Neural cell (in vitro differentiated cells): ENCODE results near the gene VAMP5. TPM values are rescaled to one million over a fixed set of nuclear protein-coding genes. Genes with fewer than 3 reads are reported as not detected.
"Not testable (repeated sequence)": the region's sequence is repeated elsewhere in the genome, so short reads cannot be mapped to it uniquely, and the experiment has no call there.

Source experiments
- H2AFZ ChIP-seq: fragments of 200-600, 300-800 bp; sonication (generic), shearing (Covaris generic); 2 replicates; pipeline ENCODE4 v1.6.0; 2014; ENCODE audit warnings: low read depth, mild to moderate bottlenecking, antibody characterized with exemption, low read length, moderate library complexity
- H3F3A ChIP-seq: fragments of 200-600 bp; shearing (Covaris generic); 2 replicates; pipeline ENCODE4 v1.6.1; 2016; ENCODE audit warnings: mild to moderate bottlenecking, moderate library complexity, mixed read lengths, antibody characterized with exemption, low read length; ENCODE audit not compliant: insufficient read depth, poor library complexity, severe bottlenecking
- H3K27ac ChIP-seq: fragments of 200-600, 300-800 bp; sonication (generic), shearing (Covaris generic); 2 replicates; pipeline ENCODE4 v1.5.1; 2014; ENCODE audit warnings: mild to moderate bottlenecking, low read length, moderate library complexity
- H3K27me3 ChIP-seq: fragments of 300-800, 200-600 bp; sonication (generic), shearing (Covaris generic); 2 replicates; pipeline ENCODE4 v1.6.0; 2014; ENCODE audit warnings: mild to moderate bottlenecking, low read depth, low read length, moderate library complexity; ENCODE audit not compliant: insufficient read depth
- H3K36me3 ChIP-seq: fragments of 300-800, 200-600 bp; sonication (generic), shearing (Covaris generic); 2 replicates; pipeline ENCODE4 v1.5.1; 2014; ENCODE audit warnings: mild to moderate bottlenecking, antibody characterized with exemption, low read length, moderate library complexity; ENCODE audit not compliant: insufficient read depth
- H3K4me2 ChIP-seq: fragments of 300-800, 200-600 bp; sonication (generic), shearing (Covaris generic); 2 replicates; pipeline ENCODE4 v1.6.0; 2014; ENCODE audit warnings: mild to moderate bottlenecking, low read length
- H3K4me3 ChIP-seq: fragments of 300-800, 200-600 bp; sonication (generic), shearing (Covaris generic); 2 replicates; pipeline ENCODE4 v1.5.1; 2014; ENCODE audit warnings: mild to moderate bottlenecking, low read length, moderate library complexity
- H3K79me2 ChIP-seq: fragments of 200-600 bp; shearing (Covaris generic); replicated peaks from 2 replicates; pipeline ENCODE4 v1.6.0; 2014; ENCODE audit warnings: mild to moderate bottlenecking, low read length, moderate library complexity; ENCODE audit not compliant: insufficient read depth
- H3K9ac ChIP-seq: fragments of 300-800, 200-600 bp; sonication (generic), shearing (Covaris generic); 2 replicates; pipeline ENCODE4 v1.6.1; 2016; ENCODE audit warnings: mild to moderate bottlenecking, low read length, mixed read lengths
- H3K9me2 ChIP-seq: fragments of 200-600 bp; shearing (Covaris generic); 2 replicates; pipeline ENCODE4 v1.6.1; 2016; ENCODE audit warnings: mild to moderate bottlenecking, low read length, mixed read lengths; ENCODE audit not compliant: insufficient read depth
- H3K9me3 ChIP-seq: fragments of 200-600, 300-800 bp; sonication (generic), shearing (Covaris generic); 2 replicates; pipeline ENCODE4 v1.6.1; 2016; ENCODE audit warnings: mild to moderate bottlenecking, mixed run types, low read length, moderate library complexity, mixed read lengths
- H4K20me1 ChIP-seq: fragments of 200-600 bp; shearing (Covaris generic); 2 replicates; pipeline ENCODE4 v1.6.1; 2016; ENCODE audit warnings: mild to moderate bottlenecking, mixed run types; ENCODE audit not compliant: insufficient read depth
- EP300 ChIP-seq: fragments of 450-650 bp; conservative IDR thresholded peaks from 2 replicates; pipeline ENCODE4 v1.6.1; 2014; ENCODE audit warnings: antibody characterized with exemption, mild to moderate bottlenecking, moderate library complexity; ENCODE audit not compliant: poor library complexity, severe bottlenecking
- EZH2 ChIP-seq: fragments of 200-600, 300-800 bp; shearing (Covaris generic), sonication (generic); IDR thresholded peaks from 2 replicates; pipeline ENCODE4 v1.6.1; 2014; ENCODE audit warnings: antibody characterized with exemption, low read length, borderline replicate concordance, mild to moderate bottlenecking; ENCODE audit not compliant: insufficient read depth, poor library complexity, severe bottlenecking
- RAD21 ChIP-seq: fragments of 450-650 bp; conservative IDR thresholded peaks from 2 replicates; pipeline ENCODE4 v1.6.1; 2014; ENCODE audit warnings: antibody characterized with exemption, mild to moderate bottlenecking, moderate library complexity
- polyA plus RNA-seq: library from polyadenylated mRNA; depleted of rRNA; stranded (reverse); fragments of >200 nt; gene quantifications from 2 replicates; pipeline ENCODE4 v1.2.3, GENCODE V29; 2014
- TF ChIP-seq, protein P1 (sequence below): fragments of 450-650 bp; IDR thresholded peaks from 2 replicates; pipeline ENCODE4 v1.5.1; 2014; ENCODE audit warnings: antibody characterized with exemption, mild to moderate bottlenecking, moderate library complexity; ENCODE audit not compliant: poor library complexity, severe bottlenecking
- TF ChIP-seq, protein P2 (sequence below): IDR thresholded peaks from 2 replicates; pipeline ENCODE4 v1.6.1; 2012; ENCODE audit warnings: borderline replicate concordance

VAMP5 gene
- polyA plus RNA-seq, 1 donor from 2014 or later: not detected

DNA sequence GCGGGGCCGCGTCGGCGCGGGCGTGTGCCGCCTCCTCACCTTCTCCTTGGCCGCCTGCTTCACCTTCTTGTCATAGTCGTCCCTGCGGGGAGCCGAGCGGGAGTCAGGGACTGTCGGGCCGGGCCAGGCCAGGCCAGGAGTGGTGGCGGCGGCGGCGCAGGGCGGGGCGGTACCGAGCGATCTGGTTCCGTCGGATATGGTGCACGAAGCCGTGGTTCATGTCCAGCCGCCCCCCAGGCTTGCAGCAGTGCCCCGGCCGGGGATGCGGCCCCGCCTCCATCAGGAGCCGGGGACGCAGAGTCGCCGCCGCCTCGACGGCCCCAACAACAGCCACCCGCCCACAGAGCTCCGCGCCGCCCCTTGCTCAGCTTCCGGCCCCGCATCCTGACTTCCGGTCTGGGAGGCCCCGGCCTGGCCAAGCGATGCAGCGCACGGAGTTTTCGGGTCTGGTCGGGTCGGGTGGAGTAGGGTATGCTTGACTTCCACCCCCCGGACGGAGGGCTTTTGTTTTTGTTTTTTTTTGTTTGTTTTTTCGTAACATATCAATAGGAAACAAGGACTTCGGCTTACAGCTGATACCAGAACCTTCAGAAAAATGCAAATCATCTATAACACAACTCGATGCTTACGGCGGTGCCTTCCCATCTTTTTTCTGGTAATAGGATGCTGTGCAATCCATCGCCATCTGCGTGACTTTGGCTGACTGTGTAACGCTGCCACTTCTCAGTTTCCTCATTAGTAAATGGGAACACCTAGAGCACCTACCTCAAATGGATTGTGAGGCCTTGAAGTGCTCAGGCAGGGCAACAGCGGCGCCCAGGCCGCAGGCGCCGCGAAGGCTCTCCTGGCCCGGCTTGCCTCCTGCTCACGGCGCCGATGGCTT is 27.7 kb downstream of the VAMP5 start, which contains the start of gene C2orf68 (continued):
- TF ChIP-seq EP300: peak; percentile 9

DNA sequence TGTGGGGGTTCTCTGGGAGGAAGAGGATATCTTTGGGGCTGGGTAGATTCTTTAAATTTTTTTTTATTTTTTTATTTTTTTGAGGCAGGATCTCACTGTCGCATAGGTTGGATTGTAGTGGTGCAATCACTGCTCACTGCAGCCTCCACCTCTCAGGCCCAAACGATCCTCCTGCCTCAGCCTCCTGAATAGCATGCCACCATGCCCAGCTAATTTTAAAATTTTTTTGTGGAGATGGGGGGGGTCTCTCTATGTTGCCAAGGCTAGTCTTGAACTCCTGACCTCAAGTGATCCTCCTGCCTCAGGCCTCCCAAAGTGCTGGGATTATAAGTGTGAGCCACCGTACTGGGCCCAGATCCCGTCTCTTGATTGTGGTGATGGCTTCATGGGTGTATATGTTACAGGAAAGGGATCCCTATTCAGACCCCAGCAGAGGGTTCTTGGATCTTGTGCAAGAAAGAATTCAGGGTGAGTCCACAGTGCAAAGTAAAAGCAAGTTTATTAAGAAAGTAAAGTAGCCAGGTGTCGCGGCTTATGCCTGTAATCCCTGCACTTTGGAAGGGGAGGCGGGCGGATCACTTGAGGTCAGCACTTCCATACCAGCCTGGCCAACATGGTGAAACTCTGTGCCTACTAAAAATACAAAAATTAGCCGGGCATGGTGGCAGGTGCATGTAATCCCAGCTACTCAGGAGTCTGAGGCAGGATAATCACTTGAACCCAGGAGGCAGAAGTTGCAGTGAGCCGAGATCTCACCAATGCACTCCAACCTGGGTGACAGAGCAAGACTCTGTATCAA is 29.7 kb downstream of the VAMP5 start:
- TF ChIP-seq EZH2 (no peak), EP300 (no peak), RAD21 (no peak)
- TF ChIP-seq, protein P1, sequence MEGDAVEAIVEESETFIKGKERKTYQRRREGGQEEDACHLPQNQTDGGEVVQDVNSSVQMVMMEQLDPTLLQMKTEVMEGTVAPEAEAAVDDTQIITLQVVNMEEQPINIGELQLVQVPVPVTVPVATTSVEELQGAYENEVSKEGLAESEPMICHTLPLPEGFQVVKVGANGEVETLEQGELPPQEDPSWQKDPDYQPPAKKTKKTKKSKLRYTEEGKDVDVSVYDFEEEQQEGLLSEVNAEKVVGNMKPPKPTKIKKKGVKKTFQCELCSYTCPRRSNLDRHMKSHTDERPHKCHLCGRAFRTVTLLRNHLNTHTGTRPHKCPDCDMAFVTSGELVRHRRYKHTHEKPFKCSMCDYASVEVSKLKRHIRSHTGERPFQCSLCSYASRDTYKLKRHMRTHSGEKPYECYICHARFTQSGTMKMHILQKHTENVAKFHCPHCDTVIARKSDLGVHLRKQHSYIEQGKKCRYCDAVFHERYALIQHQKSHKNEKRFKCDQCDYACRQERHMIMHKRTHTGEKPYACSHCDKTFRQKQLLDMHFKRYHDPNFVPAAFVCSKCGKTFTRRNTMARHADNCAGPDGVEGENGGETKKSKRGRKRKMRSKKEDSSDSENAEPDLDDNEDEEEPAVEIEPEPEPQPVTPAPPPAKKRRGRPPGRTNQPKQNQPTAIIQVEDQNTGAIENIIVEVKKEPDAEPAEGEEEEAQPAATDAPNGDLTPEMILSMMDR: no peak
- TF ChIP-seq, protein P2, sequence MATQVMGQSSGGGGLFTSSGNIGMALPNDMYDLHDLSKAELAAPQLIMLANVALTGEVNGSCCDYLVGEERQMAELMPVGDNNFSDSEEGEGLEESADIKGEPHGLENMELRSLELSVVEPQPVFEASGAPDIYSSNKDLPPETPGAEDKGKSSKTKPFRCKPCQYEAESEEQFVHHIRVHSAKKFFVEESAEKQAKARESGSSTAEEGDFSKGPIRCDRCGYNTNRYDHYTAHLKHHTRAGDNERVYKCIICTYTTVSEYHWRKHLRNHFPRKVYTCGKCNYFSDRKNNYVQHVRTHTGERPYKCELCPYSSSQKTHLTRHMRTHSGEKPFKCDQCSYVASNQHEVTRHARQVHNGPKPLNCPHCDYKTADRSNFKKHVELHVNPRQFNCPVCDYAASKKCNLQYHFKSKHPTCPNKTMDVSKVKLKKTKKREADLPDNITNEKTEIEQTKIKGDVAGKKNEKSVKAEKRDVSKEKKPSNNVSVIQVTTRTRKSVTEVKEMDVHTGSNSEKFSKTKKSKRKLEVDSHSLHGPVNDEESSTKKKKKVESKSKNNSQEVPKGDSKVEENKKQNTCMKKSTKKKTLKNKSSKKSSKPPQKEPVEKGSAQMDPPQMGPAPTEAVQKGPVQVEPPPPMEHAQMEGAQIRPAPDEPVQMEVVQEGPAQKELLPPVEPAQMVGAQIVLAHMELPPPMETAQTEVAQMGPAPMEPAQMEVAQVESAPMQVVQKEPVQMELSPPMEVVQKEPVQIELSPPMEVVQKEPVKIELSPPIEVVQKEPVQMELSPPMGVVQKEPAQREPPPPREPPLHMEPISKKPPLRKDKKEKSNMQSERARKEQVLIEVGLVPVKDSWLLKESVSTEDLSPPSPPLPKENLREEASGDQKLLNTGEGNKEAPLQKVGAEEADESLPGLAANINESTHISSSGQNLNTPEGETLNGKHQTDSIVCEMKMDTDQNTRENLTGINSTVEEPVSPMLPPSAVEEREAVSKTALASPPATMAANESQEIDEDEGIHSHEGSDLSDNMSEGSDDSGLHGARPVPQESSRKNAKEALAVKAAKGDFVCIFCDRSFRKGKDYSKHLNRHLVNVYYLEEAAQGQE: no peak
- H3K4me2 ChIP-seq: no peak overlapping the region
- H3K27ac ChIP-seq: no peak overlapping the region
- no peaks in the 10 kb centered on the region for H3K9me3 ChIP-seq
- H3F3A ChIP-seq: no peaks in the 10 kb centered on the region
- peaks cover 31% of the 10 kb centered on the region for H3K79me2 ChIP-seq
- H3K4me3 ChIP-seq: no peak overlapping the region
- no peaks in the 10 kb centered on the region for H4K20me1 ChIP-seq
- H3K27me3 ChIP-seq: no peaks in the 10 kb centered on the region
- H3K36me3 ChIP-seq: peaks cover 5% of the 10 kb centered on the region
- H2AFZ ChIP-seq: no peak overlapping the region
- no peaks in the 10 kb centered on the region for H3K9me2 ChIP-seq
- no peak overlapping the region for H3K9ac ChIP-seq

DNA sequence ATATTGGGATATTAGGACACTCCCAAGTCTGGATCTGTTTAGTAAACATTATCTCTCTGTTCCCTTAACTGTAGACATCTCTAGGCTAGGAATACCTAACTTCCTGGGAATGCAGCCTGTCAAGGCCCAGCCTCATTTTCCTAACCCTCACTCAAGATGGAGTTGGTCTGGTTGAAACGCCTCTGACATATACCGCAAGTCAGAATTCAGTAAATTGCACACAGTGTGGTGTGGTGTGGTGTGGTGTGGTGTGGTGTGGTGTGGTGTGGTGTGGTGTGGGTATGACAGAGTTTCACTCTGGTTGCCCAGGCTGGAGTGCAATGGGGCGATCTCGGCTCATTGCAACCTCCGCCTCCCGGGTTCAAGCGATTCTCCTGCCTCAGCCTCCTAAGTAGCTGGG is 30.5 kb downstream of the VAMP5 start:
- H3K79me2 ChIP-seq: peaks cover 31% of the 10 kb centered on the region
- H3K4me3 ChIP-seq, H3K36me3 ChIP-seq, H3K27ac ChIP-seq, H3K4me2 ChIP-seq, H2AFZ ChIP-seq, H4K20me1 ChIP-seq, H3K9ac ChIP-seq, H3K9me2 ChIP-seq, H3K9me3 ChIP-seq, H3K27me3 ChIP-seq, H3F3A ChIP-seq: not testable (repeated sequence)
